DOHH2 (cell line): Measurements from ENCODE around the gene DCST1.

ENCODE experiments used
- H3F3A ChIP-seq: fragments of 200-600 bp; sonication (generic), shearing (Covaris generic); 2 replicates; pipeline ENCODE4 v1.6.0; 2016; ENCODE audit warnings: antibody characterized with exemption, mild to moderate bottlenecking; ENCODE audit not compliant: control insufficient read depth, insufficient read depth
- H3K27ac ChIP-seq: fragments of 200-600 bp; sonication (generic); 2 replicates; pipeline ENCODE4 v1.5.1; 2014; ENCODE audit warnings: low read depth, mild to moderate bottlenecking, low read length, moderate library complexity
- H3K27me3 ChIP-seq: fragments of 200-600 bp; sonication (generic); 2 replicates; pipeline ENCODE4 v1.6.1; 2014; ENCODE audit warnings: mild to moderate bottlenecking, low read length, mixed read lengths; ENCODE audit not compliant: control insufficient read depth
- H3K36me3 ChIP-seq: fragments of 200-600 bp; sonication (generic); 2 replicates; pipeline ENCODE4 v1.6.1; 2014; ENCODE audit warnings: mild to moderate bottlenecking, low read length, moderate library complexity, mixed read lengths; ENCODE audit not compliant: control insufficient read depth
- H3K4me1 ChIP-seq: fragments of 200-600 bp; sonication (generic); 2 replicates; pipeline ENCODE4 v1.6.1; 2014; ENCODE audit warnings: mild to moderate bottlenecking, low read length, mixed read lengths; ENCODE audit not compliant: control insufficient read depth
- H3K4me2 ChIP-seq: fragments of 200-600 bp; sonication (generic); 2 replicates; pipeline ENCODE4 v1.6.0; 2014; ENCODE audit warnings: mild to moderate bottlenecking, low read length, moderate library complexity
- H3K4me3 ChIP-seq: fragments of 200-600 bp; sonication (generic); 2 replicates; pipeline ENCODE4 v1.5.1; 2014; ENCODE audit warnings: mild to moderate bottlenecking, low read length, mixed read lengths
- H3K79me2 ChIP-seq: fragments of 200-600 bp; sonication (generic); 2 replicates; pipeline ENCODE4 v1.6.1; 2014; ENCODE audit warnings: mild to moderate bottlenecking, low read length, mixed read lengths; ENCODE audit not compliant: control insufficient read depth
- H3K9me2 ChIP-seq: fragments of 200-600 bp; sonication (generic); replicated peaks from 2 replicates; pipeline ENCODE4 v1.6.1; 2014; ENCODE audit warnings: mild to moderate bottlenecking, low read length, mixed read lengths; ENCODE audit not compliant: control insufficient read depth
- H3K9me3 ChIP-seq: fragments of 200-600 bp; sonication (generic); 2 replicates; pipeline ENCODE4 v1.6.1; 2014; ENCODE audit warnings: antibody characterized with exemption, low read length, mixed read lengths; ENCODE audit not compliant: control insufficient read depth, insufficient read depth
- H4K20me1 ChIP-seq: fragments of 200-600 bp; sonication (generic); 2 replicates; pipeline ENCODE4 v1.6.0; 2014; ENCODE audit warnings: low read depth, mild to moderate bottlenecking, antibody characterized with exemption, low read length, moderate library complexity; ENCODE audit not compliant: control insufficient read depth, insufficient read depth
- EZH2phosphoT487 ChIP-seq: fragments of 200-600 bp; sonication (generic); IDR thresholded peaks from 2 replicates; pipeline ENCODE4 v1.6.1; 2017; ENCODE audit warnings: borderline replicate concordance, mild to moderate bottlenecking, antibody characterized with exemption, low read length, moderate library complexity, mixed read lengths
- TF ChIP-seq, protein P1 (sequence below): fragments of 200-600 bp; sonication (generic); IDR thresholded peaks from one replicate; pipeline ENCODE4 v1.5.1; 2014; ENCODE audit warnings: antibody characterized with exemption, mild to moderate bottlenecking, low read depth, low read length; ENCODE audit not compliant: poor library complexity, severe bottlenecking

The DCST1 gene

DNA sequence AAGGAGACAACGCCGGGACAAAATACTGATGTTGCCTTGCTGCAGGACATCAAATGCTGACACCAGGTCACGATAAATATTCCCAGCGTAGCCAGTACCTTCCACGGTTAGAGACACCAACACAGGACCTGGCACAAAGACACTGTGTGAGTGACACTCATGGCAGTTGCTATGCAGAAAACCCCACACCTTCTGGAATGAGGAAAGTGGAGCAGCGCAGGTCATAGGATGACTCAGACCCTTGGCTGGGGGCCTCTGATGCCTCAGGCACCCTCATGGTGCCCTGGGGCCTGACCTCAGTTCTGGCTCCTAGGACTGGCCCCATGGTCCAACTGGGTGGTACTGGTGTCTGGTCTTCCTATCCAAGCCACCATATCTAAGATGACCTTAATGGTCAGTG is 7.0 kb upstream of the DCST1 start:
- no peaks in the 10 kb centered on the region for H3K9me3 ChIP-seq
- peaks cover 16% of the 10 kb centered on the region for H3K27me3 ChIP-seq
- no peak overlapping the region for H3K4me3 ChIP-seq
- no peaks in the 10 kb centered on the region for H3K4me1 ChIP-seq
- H3K9me2 ChIP-seq: no peaks in the 10 kb centered on the region
- no peak overlapping the region for H3K4me2 ChIP-seq
- no peaks in the 10 kb centered on the region for H4K20me1 ChIP-seq
- no peak overlapping the region for H3K27ac ChIP-seq
- H3K36me3 ChIP-seq: no peaks in the 10 kb centered on the region
- H3F3A ChIP-seq: no peaks in the 10 kb centered on the region
- H3K79me2 ChIP-seq: no peaks in the 10 kb centered on the region
- TF ChIP-seq, protein P1, sequence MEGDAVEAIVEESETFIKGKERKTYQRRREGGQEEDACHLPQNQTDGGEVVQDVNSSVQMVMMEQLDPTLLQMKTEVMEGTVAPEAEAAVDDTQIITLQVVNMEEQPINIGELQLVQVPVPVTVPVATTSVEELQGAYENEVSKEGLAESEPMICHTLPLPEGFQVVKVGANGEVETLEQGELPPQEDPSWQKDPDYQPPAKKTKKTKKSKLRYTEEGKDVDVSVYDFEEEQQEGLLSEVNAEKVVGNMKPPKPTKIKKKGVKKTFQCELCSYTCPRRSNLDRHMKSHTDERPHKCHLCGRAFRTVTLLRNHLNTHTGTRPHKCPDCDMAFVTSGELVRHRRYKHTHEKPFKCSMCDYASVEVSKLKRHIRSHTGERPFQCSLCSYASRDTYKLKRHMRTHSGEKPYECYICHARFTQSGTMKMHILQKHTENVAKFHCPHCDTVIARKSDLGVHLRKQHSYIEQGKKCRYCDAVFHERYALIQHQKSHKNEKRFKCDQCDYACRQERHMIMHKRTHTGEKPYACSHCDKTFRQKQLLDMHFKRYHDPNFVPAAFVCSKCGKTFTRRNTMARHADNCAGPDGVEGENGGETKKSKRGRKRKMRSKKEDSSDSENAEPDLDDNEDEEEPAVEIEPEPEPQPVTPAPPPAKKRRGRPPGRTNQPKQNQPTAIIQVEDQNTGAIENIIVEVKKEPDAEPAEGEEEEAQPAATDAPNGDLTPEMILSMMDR: no peak
- no peak for TF ChIP-seq EZH2phosphoT487

DNA sequence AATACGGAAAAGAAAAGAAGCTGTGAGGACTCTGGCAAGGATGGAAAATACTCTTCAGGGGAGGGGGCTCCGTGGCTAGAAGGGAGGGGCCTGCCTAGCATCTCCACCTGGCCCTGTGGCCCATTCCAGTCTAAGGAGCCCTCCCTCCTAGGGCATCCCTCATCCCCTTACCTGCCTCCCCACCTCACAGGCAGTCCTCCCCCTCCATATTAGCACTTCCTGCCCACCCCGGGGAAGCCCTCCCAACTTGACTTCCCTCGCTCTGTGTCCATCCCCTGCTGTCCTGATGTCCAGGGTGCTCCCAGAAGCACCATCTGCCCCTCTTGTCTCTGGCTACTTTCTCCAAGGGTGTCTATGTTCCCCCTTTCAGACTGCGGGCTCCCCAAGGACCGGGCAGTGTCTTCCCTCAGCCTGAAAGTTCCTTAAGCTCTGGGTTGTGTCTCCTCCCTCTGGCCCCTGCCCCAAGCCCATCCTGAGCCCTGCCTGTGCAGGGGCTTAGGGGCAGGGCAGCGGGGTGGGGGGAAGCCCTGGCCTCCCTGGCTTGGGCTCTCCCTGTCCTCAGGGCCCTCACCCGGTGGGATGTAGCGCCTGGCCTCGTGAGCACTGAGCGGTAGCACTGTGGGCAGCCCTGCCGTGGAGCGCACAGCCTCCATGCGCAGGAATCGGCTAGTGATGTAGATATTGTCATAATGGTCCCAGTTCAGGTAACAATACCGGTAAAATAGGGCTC is 3.9 kb upstream of the DCST1 start:
- Histone ChIP-seq H3K79me2 (no peaks in the 10 kb centered on the region), H3K27me3 (peaks cover 11% of the 10 kb centered on the region), H3F3A (no peaks in the 10 kb centered on the region), H3K36me3 (no peaks in the 10 kb centered on the region), H3K4me1 (no peaks in the 10 kb centered on the region), H3K4me3 (no peak overlapping the region), H3K27ac (no peak overlapping the region), H3K9me3 (no peaks in the 10 kb centered on the region), H4K20me1 (no peaks in the 10 kb centered on the region), H3K4me2 (no peak overlapping the region), H3K9me2 (no peaks in the 10 kb centered on the region)
- no peak for TF ChIP-seq EZH2phosphoT487
- TF ChIP-seq, protein P1: no peak

DNA sequence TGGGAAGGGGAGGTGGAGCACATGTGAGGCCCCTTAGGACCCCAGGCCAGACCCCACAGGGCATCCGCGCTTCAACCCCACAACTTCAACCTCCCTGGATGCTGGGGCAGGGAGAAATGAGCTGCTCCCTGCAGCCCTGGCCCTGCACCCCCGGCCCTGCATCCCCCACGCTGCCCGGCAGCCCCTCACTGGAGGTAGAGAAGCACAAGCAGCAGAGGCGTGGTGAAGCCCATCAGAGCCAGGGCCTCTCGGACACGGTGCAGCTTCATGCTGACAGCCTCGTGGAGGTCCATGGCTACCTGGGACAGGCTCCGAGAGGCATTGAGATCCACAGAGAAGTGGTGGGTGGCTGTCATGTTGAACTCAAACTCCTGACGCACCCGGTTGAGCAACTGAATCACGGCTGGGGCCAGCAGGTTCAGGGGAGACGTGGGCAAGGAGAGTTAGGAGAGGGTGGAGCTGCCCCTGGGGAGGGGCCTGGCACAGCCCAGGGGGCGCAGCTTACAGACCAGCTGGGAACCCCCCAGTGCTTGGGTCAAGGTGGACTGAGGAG is 3.3 kb upstream of the DCST1 start:
- Histone ChIP-seq H3K4me1 (no peaks in the 10 kb centered on the region), H3K9me2 (no peaks in the 10 kb centered on the region), H3K27ac (no peak overlapping the region), H3K79me2 (no peaks in the 10 kb centered on the region), H3K27me3 (peaks cover 13% of the 10 kb centered on the region), H3K4me3 (no peak overlapping the region), H3K9me3 (no peaks in the 10 kb centered on the region), H3K4me2 (no peak overlapping the region), H3F3A (no peaks in the 10 kb centered on the region), H4K20me1 (no peaks in the 10 kb centered on the region), H3K36me3 (no peaks in the 10 kb centered on the region)
- no peak for TF ChIP-seq EZH2phosphoT487
- TF ChIP-seq, protein P1: no peak
